K562 (cell line): ENCODE results near the gene ZMIZ1. TPM values are rescaled to one million over a fixed set of nuclear protein-coding genes. Genes with fewer than 3 reads are reported as not detected.

Experiments used
- ARID3A ChIP-seq: IDR thresholded peaks from 2 replicates; pipeline ENCODE4 v1.6.1; 2012; ENCODE audit warnings: low read depth, low read length, improper control_type of control experiment, borderline replicate concordance
- CREB5 ChIP-seq: fragments of 250-450 bp; sonication (Bioruptor Pico); IDR thresholded peaks from 2 replicates; pipeline ENCODE4 v1.5.0; 2020; ENCODE audit warnings: mild to moderate bottlenecking
- IRF1 ChIP-seq: sonication (generic); formaldehyde crosslinking; IDR thresholded peaks from 2 replicates; pipeline ENCODE4 v1.8.0; 2022; ENCODE audit warnings: missing genetic modification reagents, mild to moderate bottlenecking, borderline replicate concordance
- MLX ChIP-seq, 2 experiments: fragments of 450-650 bp in 1 of 2; sonication (generic) in 1 of 2; formaldehyde crosslinking; conservative IDR thresholded peaks; 2 replicates each; pipeline versions ENCODE4 v1.4.0 to v1.8.1; 2020 to 2022; ENCODE audit warnings: mild to moderate bottlenecking in 1 of 2, missing genetic modification reagents in 1 of 2
- POLR2H ChIP-seq: IDR thresholded peaks from 2 replicates; pipeline ENCODE4 v1.6.1; 2016; ENCODE audit warnings: missing genetic modification characterization, low read depth, mild to moderate bottlenecking, control low read depth, missing compliant biosample characterization, moderate library complexity
- PRMT5 ChIP-seq: sonication (generic); formaldehyde crosslinking; IDR thresholded peaks from 2 replicates; pipeline ENCODE4 v1.5.0; 2020; ENCODE audit warnings: missing genetic modification reagents
- SAFB2 ChIP-seq: fragments of 200-400 bp; formaldehyde crosslinking; IDR thresholded peaks from 2 replicates; pipeline ENCODE4 v1.6.1; 2018; ENCODE audit warnings: borderline replicate concordance, low read length, low read depth, moderate library complexity; ENCODE audit not compliant: severe bottlenecking
- TAF1 ChIP-seq: IDR thresholded peaks from 2 replicates; pipeline ENCODE4 v1.6.1; 2011; ENCODE audit warnings: mild to moderate bottlenecking, low read length, moderate library complexity; ENCODE audit not compliant: insufficient read depth, control insufficient read depth, severe bottlenecking; ENCODE audit errors: extremely low read depth
- VEZF1 ChIP-seq: fragments of 200-800 bp; sonication (Bioruptor generic); IDR thresholded peaks from 2 replicates; pipeline ENCODE4 v1.6.1; 2017; ENCODE audit warnings: missing genetic modification characterization, missing compliant biosample characterization
- ZBTB26 ChIP-seq: fragments of 450-650 bp; formaldehyde crosslinking; IDR thresholded peaks from 2 replicates; pipeline ENCODE4 v1.4.0; 2022; ENCODE audit warnings: missing genetic modification characterization
- ZC3H4 ChIP-seq: sonication (generic); formaldehyde crosslinking; IDR thresholded peaks from 2 replicates; pipeline ENCODE4 v1.9.0; 2021; ENCODE audit warnings: missing genetic modification reagents, borderline replicate concordance
- ZEB2 ChIP-seq: fragments of 450-650 bp; IDR thresholded peaks from 2 replicates; pipeline ENCODE4 v1.6.1; 2016
- ZNF174 ChIP-seq: fragments of 250-450 bp; sonication (Bioruptor Pico); IDR thresholded peaks from 2 replicates; pipeline ENCODE4 v1.4.0; 2020; ENCODE audit warnings: mild to moderate bottlenecking
- ZNF263 ChIP-seq: sonication (generic); formaldehyde crosslinking; IDR thresholded peaks from 2 replicates; pipeline ENCODE4 v1.8.0; 2022; ENCODE audit warnings: mild to moderate bottlenecking, missing genetic modification reagents, borderline replicate concordance
- ZNF384 ChIP-seq: IDR thresholded peaks from 2 replicates; pipeline ENCODE4 v1.6.1; 2012; ENCODE audit warnings: low read depth, low read length, improper control_type of control experiment
- ZNF778 ChIP-seq: fragments of 450-650 bp; formaldehyde crosslinking; IDR thresholded peaks from 2 replicates; pipeline ENCODE4 v1.4.0; 2020; ENCODE audit warnings: mild to moderate bottlenecking, moderate library complexity
- polyA plus RNA-seq, 8 experiments: library from polyadenylated mRNA; depleted of rRNA in 4 of 8; stranded (reverse) in 5 of 8; unstranded in 3 of 8; fragments of >200 nt; fragmentation: Nextera tagmentation in 2 of 8; fragmentation: Illumina TruSeq in 1 of 8; extraction: Ambion mirVana in 2 of 8; extraction: Trizol in 1 of 8; gene quantifications; 2 replicates each; pipeline versions ENCODE4 v1.2.1 to v1.2.3, GENCODE V29; 2011 to 2014; ENCODE audit warnings: inconsistent platforms in 1 of 8, missing spikeins in 1 of 8
- total RNA-seq, 7 experiments: library from RNA; depleted of rRNA in 6 of 7; stranded (reverse); fragments of >200 nt in 6 of 7; fragmentation: Illumina TruSeq in 2 of 7; extraction: Trizol in 2 of 7; gene quantifications; 2 replicates each; pipeline versions ENCODE4 v1.2.1 to v1.2.3, GENCODE V29; 2011 to 2021; ENCODE audit warnings: low replicate concordance in 1 of 7

ZMIZ1 gene
- total and polyA plus RNA-seq, 9 of the 15 experiments (the other 6 are each of a cell fraction or from before 2014, with no cell fraction given): 1.0 to 37.3 (median 4.3) TPM

- TF ChIP-seq ARID3A (no peak), ZNF263 (CRISPR knock-in tag) (no peak), ZNF778 (CRISPR knock-in tag) (no peak), MLX (CRISPR knock-in tag; conservative IDR thresholded peaks at IDR 0.05) (no peak), ZNF174 (CRISPR knock-in tag) (no peak), VEZF1 (CRISPR knock-in tag) (peak; percentile 94), TAF1 (peak; percentile 28), IRF1 (CRISPR knock-in tag) (no peak), ZC3H4 (no peak), PRMT5 (CRISPR knock-in tag) (no peak), ZBTB26 (CRISPR knock-in tag) (no peak), CREB5 (CRISPR knock-in tag) (peak; percentile 68; the same call in 1 of the 2 replicates), SAFB2 (no peak), ZNF384 (no peak), POLR2H (no peak), ZEB2 (no peak)
Observed at GRCh38 chr10:79149662-79150443, 81.1 kb downstream of the ZMIZ1 start (continued).
